NCI-H1436 (cell line): ENCODE data around the gene MARK3.

Experiments
- DNase-seq: peaks from one replicate; lab custom pipeline; 2025; lab: John Stamatoyannopoulos, UW

The MARK3 gene

GRCh38 chr14:103436533-103436932, 51.3 kb downstream of the MARK3 start:
- DNase-seq, result no peak

- no peak for DNase-seq
These were observed 57.1 kb downstream of the MARK3 start for GRCh38 chr14:103442288-103442687.

GRCh38 chr14:103443111-103443510, 57.9 kb downstream of the MARK3 start:
- DNase-seq, result no peak

- DNase-seq, result no peak
These were observed 59.8 kb downstream of the MARK3 start for GRCh38 chr14:103444837-103445524.

GRCh38 chr14:103445806-103446205, 60.6 kb downstream of the MARK3 start:
- DNase-seq, result no peak

GRCh38 chr14:103448097-103448496, 62.9 kb downstream of the MARK3 start:
- no peak for DNase-seq

- no peak for DNase-seq
These were observed 64.5 kb downstream of the MARK3 start for GRCh38 chr14:103449634-103450161.

- DNase-seq, result no peak
These were observed 65.2 kb downstream of the MARK3 start for GRCh38 chr14:103450416-103450815.

- no peak for DNase-seq
These were observed 66.2 kb downstream of the MARK3 start for GRCh38 chr14:103451401-103451800.

- DNase-seq, result no peak
These were observed 68.6 kb downstream of the MARK3 start for GRCh38 chr14:103453791-103454190.

- DNase-seq, result no peak
These were observed 71.1 kb downstream of the MARK3 start for GRCh38 chr14:103456167-103456835.

- no peak for DNase-seq
These were observed 75.2 kb downstream of the MARK3 start for GRCh38 chr14:103460415-103460814.

- DNase-seq, result no peak
These were observed 77.9 kb downstream of the MARK3 start for GRCh38 chr14:103463149-103463548.

- no peak for DNase-seq
These were observed 78.6 kb downstream of the MARK3 start for GRCh38 chr14:103463851-103464250.

GRCh38 chr14:103472939-103473338, 87.7 kb downstream of the MARK3 start:
- no peak for DNase-seq

GRCh38 chr14:103474893-103475292, 89.7 kb downstream of the MARK3 start:
- DNase-seq, result no peak

GRCh38 chr14:103476065-103476464, 90.8 kb downstream of the MARK3 start:
- no peak for DNase-seq

GRCh38 chr14:103476631-103477030, 91.4 kb downstream of the MARK3 start:
- DNase-seq, result no peak

- DNase-seq, result no peak
These were observed 95.4 kb downstream of the MARK3 start for GRCh38 chr14:103480595-103480994.

- no peak for DNase-seq
These were observed 98.4 kb downstream of the MARK3 start for GRCh38 chr14:103483600-103483999.

- DNase-seq, result no peak
These were observed 100.3 kb downstream of the MARK3 start for GRCh38 chr14:103485504-103485903.

- DNase-seq, result no peak
These were observed 102.9 kb downstream of the MARK3 start for GRCh38 chr14:103488071-103488470.

- no peak for DNase-seq
These were observed 103.7 kb downstream of the MARK3 start for GRCh38 chr14:103488960-103489359.

GRCh38 chr14:103489621-103490020, 104.4 kb downstream of the MARK3 start:
- DNase-seq, result no peak
